Embryonic facial prominence (tissue), 1 donor: ENCODE measurements around the gene PRSS27.
"Not testable (repeated sequence)": the region's sequence is repeated elsewhere in the genome, so short reads cannot be mapped to it uniquely, and the experiment has no call there.

Experiments used
- DNase-seq: peaks from one replicate; pipeline ENCODE4 v3.0.0-alpha.2; 2016; ENCODE audit errors: extremely low spot score

PRSS27 gene

GRCh38 chr16:2673066-2673999, 46.7 kb downstream of the PRSS27 start:
- peak; percentile 72 for DNase-seq

- no peak for DNase-seq
Observed at GRCh38 chr16:2671741-2672140, 48.3 kb downstream of the PRSS27 start.

GRCh38 chr16:2671193-2671592, 48.8 kb downstream of the PRSS27 start:
- not testable (repeated sequence) for DNase-seq

GRCh38 chr16:2670017-2670416, 50.0 kb downstream of the PRSS27 start:
- DNase-seq: not testable (repeated sequence)

GRCh38 chr16:2669587-2669986, 50.4 kb downstream of the PRSS27 start:
- not testable (repeated sequence) for DNase-seq

- DNase-seq: not testable (repeated sequence)
Observed at GRCh38 chr16:2666671-2667070, 53.4 kb downstream of the PRSS27 start.

GRCh38 chr16:2664574-2664982, 55.4 kb downstream of the PRSS27 start:
- DNase-seq: no peak

GRCh38 chr16:2663553-2664546, 56.2 kb downstream of the PRSS27 start:
- DNase-seq: no peak
